ENCODE measurements around the gene LTBP1.

The LTBP1 gene

GRCh38 chr2:33433279-33434235, 486.8 kb downstream of the LTBP1 start:
- H3K4me3 Mint-ChIP-seq, result no peak overlapping the region
- H3K27ac Mint-ChIP-seq, result peak overlapping the region in 1 of 3 experiments; percentile 20
- no peaks in the 10 kb centered on the region for H3K36me3 Mint-ChIP-seq (ENCODE audit: low read depth)
- no peak for TF ChIP-seq CTCF (IDR thresholded peaks at IDR 0.05; ENCODE audit: unreplicated experiment in 3 of 3)
- no peaks in the 10 kb centered on the region for H3K9me3 Mint-ChIP-seq
- H3K27me3 Mint-ChIP-seq (ENCODE audit: low read depth), result no peaks in the 10 kb centered on the region
- H3K4me1 Mint-ChIP-seq, result peaks cover 7% of the 10 kb centered on the region

DNA sequence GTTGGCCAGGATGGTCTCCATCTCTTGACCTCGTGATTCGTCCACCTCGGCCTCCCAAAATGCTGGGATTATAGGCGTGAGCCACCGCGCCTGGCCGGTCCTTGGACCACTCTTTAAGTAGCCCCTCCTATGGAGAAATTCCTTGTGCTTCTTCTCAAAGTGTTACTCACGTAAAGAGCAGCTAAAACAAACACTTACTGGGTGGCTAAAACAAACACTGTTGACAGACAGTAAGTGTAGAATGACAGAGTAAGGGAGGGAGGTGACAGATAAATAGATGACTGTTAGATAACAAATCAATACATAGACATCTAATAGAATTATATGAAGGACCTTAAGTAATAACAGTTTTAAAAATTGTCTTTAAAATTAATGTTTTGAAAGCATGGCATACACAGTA, 488.8 kb downstream of the LTBP1 start:
- no peaks in the 10 kb centered on the region for H3K4me1 Mint-ChIP-seq
- H3K27ac Mint-ChIP-seq, result no peak overlapping the region
- TF ChIP-seq CTCF (IDR thresholded peaks at IDR 0.05; ENCODE audit: unreplicated experiment in 3 of 3), result no peak
- no peaks in the 10 kb centered on the region for H3K9me3 Mint-ChIP-seq
- no peaks in the 10 kb centered on the region for H3K36me3 Mint-ChIP-seq (ENCODE audit: low read depth)
- no peak overlapping the region for H3K4me3 Mint-ChIP-seq
- peaks cover 4% of the 10 kb centered on the region for H3K27me3 Mint-ChIP-seq (ENCODE audit: low read depth)

DNA sequence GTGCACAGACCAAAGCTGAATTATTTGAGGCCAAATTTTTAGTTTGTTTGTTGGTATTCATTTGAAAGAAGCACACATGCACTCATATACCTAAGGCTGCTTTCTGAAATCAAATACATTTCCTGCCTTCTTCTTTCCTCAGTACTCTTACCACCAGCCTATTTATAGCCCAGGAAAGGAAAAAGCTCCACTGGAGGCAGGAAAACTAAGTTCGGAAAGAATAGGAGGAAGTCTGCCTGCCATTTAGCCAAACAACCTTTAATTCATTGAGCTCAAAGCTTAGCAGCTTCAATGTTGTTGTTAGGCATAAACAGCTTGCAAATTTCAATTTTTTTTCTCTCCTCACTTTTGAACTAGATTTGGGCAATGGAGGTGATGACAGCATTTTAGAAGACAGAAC, 489.3 kb downstream of the LTBP1 start:
- Mint-ChIP-seq H3K36me3 (ENCODE audit: low read depth) (no peaks in the 10 kb centered on the region), H3K4me1 (no peaks in the 10 kb centered on the region), H3K9me3 (no peaks in the 10 kb centered on the region), H3K27ac (peak overlapping the region in 2 of 3 experiments; percentile 43 to 49), H3K27me3 (ENCODE audit: low read depth) (peaks cover 5% of the 10 kb centered on the region), H3K4me3 (peak overlapping the region in 2 of 3 experiments; percentile 51 to 69)
- no peak for TF ChIP-seq CTCF (IDR thresholded peaks at IDR 0.05; ENCODE audit: unreplicated experiment in 3 of 3)

- no peaks in the 10 kb centered on the region for H3K9me3 Mint-ChIP-seq
- H3K4me3 Mint-ChIP-seq, result no peak overlapping the region
- peaks cover under 1% of the 10 kb centered on the region for H3K4me1 Mint-ChIP-seq
- TF ChIP-seq CTCF (IDR thresholded peaks at IDR 0.05; ENCODE audit: unreplicated experiment in 3 of 3), result no peak
- no peaks in the 10 kb centered on the region for H3K36me3 Mint-ChIP-seq (ENCODE audit: low read depth)
- H3K27ac Mint-ChIP-seq, result peak overlapping the region in 1 of 3 experiments; percentile 57
- peaks cover 8% of the 10 kb centered on the region for H3K27me3 Mint-ChIP-seq (ENCODE audit: low read depth)
Observed at GRCh38 chr2:33437297-33437696, 490.5 kb downstream of the LTBP1 start.

DNA sequence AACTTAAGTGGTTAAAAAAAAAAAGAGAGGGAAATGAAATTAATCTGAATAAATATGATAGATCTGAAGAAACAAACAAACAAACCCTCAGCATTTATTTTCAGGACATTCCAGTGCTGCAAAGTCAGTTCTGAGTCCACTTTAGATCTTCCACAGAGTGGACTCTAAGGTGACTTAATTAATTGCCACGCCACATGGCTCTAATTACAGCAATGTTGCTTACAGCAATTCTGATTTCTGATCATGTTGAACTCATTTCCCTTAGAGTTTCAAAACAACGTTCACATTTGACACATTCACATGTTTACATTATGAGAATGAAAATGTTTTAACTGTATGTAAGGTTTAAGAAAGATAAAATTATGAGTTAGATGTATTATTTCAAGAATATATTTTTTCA, 491.1 kb downstream of the LTBP1 start:
- Mint-ChIP-seq H3K4me1 (peaks cover 5% of the 10 kb centered on the region), H3K27me3 (ENCODE audit: low read depth) (peaks cover 8% of the 10 kb centered on the region), H3K4me3 (no peak overlapping the region), H3K9me3 (no peaks in the 10 kb centered on the region), H3K36me3 (ENCODE audit: low read depth) (no peaks in the 10 kb centered on the region), H3K27ac (peak overlapping the region in 1 of 3 experiments; percentile 57)
- TF ChIP-seq CTCF (IDR thresholded peaks at IDR 0.05; ENCODE audit: unreplicated experiment in 3 of 3), result no peak

Data from nephron (organoid).